ENCODE data around the gene IDI2. TPM values are rescaled to one million over a fixed set of nuclear protein-coding genes. Genes with fewer than 3 reads are reported as not detected.
A peak's percentile ranks its signal among the peaks of the same experiment; 100 is the strongest.
"Not testable (repeated sequence)": the region's sequence is repeated elsewhere in the genome, so short reads cannot be mapped to it uniquely, and the experiment has no call there.

IDI2 gene
- 1.9 TPM for total RNA-seq (ENCODE audit: insufficient read depth, low replicate concordance)

DNA sequence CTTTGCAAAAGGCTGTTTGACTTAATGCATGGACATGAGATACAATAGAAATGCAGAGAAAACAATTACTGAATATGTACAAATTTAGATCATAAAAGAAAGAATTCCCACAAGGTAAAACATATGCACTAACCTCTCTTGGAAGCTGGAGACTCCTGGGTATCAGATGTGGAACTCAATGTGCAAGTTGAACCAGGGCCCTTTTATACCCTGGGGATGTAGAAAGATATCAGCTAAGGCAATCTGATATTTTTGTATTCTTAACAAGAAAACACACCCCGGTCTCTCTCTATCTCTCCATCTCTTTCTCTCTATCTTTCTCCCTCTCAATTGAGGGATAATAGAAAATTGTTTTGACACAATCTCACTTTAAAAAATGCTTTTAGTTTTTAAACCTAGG is at the start of gene IDI2:
Gene IDI2 (minus strand): TSS at position 177 of the 400 bp plus-strand sequence. CDS start 1,136 bp downstream, outside the sequence.
- DNase-seq (ENCODE audit: low spot score): no peak

DNA sequence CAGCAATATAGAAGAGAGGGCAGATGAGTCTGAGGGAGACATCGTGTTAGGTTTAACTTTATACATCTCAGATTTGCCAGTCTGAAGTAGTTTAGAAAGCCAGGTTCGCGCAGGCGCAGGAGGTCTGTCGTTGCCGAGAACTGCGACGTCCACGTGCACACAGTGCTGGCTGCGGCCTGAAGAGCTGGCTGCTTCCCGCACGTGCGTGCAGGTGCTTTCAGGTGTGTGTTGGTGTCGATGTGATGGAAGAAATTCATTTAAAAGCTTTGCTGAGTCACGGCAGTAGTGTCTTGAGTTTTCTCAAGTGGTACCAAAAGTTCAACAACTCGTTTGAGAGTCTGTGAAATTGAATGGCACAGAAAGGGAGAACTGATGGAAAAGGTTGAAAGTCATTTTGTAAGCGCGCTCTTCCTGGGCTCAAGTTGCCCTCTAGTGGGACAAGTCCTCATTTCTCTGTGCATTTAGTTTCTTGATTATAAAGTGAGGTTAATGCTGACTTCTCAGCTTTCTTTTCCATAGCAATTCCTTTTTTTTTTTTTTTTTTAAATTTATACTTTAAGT is 49.2 kb upstream of the IDI2 start:
- DNase-seq (ENCODE audit: low spot score): peak; percentile 24

DNA sequence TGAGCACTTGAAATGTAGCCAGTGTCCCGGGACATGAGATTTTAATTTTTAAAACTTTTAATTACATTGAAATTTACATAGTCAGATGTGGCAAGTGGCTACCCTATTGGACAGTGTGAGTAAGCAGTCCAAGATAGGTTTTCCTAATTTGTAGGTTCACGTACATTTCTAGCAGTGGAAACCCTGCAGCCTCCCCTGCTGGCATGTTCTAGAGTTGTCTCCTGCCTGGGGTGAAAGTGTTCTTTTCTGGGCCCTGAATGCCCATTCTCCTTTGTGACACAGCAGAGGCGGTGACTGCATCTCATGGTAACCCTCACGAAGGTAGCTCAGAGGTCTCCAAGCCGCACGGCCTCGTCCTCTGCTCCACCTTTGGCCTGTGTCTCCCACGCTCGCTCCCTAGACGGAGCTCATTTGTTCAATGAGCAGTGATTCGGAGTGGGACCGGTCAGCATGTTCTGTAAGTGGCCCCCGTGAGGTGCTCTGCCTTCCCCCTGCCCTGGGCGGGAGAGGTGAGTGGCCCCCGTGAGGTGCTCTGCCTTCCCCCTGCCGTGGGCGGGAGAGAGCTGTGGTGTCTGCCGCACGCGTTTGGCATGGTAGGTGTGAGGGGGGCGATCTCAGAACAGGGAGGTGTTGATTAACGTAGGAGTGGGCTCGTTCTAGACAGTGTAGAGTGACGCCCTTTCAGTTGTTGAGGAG is 48.5 kb upstream of the IDI2 start:
- DNase-seq (ENCODE audit: low spot score): no peak

DNA sequence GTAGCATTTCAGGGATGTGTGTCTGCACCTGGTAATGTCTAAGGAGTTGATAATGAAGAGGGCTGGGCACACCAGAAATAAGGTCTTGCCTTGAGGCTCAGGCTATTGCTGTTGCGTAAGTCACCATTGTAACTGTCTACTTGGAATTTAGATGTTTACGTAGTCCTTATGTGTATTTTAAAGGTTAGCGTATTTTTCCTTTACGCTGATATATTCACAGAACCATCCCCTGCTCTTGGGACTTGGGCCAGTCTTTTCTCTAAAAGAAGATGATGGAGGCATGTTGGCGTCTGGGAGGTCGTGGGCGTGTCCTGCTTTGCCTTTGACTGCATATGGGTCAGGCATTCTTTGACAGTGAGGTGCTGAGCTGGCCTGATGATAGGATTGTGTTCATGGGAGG is 45.3 kb upstream of the IDI2 start:
- DNase-seq (ENCODE audit: low spot score): no peak

DNA sequence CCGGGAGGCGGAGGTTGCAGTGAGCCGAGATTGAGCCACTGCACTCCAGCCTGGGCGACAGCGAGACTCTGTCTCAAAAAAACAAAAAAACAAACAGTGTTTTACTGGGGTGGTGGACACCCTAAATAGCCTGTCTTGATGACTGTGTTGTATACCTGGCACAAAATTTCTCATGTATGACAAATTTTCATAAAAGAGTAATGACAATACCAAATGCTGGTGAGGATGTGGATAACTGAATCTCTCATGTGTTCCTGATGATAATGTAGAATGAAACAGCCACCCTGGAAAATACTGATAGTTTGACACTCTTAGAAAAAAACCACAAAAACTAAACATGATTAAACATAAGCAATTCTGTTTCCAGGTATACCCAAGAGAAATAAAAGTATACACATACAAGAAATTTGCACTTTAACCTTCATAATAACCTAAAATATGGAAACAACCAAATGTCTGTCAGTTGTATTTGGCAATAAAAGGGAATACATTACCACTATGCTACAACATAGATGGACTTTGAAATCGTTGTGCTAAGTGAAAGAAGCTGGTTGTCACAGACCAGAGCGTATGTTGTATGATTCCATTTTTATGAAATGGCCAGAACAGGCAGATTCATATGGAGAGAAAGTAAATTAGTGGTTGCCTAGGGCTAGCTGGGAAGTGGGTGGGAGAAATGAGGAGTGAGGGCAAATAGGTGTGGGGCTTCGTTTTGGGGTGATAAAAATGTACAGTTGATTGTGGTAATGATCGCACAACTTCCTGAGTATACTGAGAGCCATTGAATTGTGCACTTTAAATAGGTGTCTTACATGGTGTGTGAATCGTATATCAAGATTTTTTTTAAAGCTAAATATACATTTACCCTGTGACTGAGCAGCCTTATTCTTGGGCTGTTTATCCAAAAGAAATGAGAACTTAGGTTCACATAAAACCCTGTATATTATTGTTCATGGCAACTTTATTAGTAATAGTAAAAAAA is 43.0 kb upstream of the IDI2 start:
- no peak for DNase-seq (ENCODE audit: low spot score)

DNA sequence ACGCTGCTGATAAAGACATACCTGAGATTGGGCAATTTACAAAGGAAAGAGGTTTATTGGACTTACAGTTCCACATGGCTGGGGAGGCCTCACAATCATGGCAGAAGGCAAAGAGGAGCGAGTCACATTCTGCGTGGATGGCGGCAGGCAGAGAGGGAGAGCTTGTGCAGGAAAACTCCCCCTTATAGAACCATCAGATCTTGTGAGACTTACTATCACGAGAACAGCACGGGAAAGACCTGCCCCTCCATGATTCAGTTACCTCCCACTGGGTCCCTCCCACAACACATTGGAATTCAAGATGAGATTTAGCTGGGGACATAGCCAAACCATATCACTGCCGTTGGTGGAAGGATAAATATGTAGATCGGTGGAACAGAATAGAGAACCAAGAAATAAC is 41.1 kb upstream of the IDI2 start:
- not testable (repeated sequence) for DNase-seq (ENCODE audit: low spot score)

DNA sequence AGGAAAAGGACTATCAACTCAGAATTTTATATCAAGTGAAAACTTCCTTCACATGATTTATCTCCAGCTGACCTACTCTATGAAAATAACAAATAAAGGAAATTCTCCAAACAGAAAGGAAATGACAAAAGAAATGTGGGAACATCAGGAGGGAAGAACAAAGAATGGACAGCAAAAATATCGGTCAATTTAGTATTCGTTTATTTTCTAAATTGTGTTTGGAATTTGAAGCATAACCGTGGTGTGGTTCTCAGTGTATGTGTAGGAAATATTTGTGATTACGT is 39.2 kb upstream of the IDI2 start:
- no peak for DNase-seq (ENCODE audit: low spot score)

DNA sequence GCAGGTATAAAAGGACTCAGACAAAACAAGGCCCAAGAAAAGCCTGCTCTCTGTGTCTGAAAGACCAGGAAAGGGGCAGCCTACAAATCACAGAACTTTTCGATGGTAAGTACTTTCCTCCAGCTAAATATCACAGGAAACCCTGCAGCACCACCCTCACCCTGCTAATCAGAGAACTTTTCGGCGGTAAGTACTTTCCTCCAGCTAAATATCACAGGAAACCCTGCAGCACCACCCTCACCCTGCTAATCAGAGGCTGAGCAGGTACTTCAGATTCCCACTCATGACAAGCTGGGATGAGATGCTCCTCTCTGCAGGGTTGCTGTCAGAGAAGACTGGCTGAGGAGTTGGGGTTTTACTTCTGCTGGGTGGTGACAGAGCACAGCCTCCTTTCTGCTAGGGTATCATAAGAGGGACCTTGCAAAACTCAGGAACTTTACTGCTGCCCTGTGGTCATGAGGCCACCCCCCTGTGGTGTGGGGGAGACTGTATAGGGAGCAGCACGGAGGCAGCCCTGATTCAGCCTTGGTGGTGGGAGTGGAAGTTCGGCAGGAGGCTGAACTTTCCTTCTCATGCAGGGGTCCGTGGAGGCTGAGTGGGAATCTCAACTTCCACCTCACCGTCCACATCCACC is 37.7 kb upstream of the IDI2 start:
- no peak for DNase-seq (ENCODE audit: low spot score)

DNA sequence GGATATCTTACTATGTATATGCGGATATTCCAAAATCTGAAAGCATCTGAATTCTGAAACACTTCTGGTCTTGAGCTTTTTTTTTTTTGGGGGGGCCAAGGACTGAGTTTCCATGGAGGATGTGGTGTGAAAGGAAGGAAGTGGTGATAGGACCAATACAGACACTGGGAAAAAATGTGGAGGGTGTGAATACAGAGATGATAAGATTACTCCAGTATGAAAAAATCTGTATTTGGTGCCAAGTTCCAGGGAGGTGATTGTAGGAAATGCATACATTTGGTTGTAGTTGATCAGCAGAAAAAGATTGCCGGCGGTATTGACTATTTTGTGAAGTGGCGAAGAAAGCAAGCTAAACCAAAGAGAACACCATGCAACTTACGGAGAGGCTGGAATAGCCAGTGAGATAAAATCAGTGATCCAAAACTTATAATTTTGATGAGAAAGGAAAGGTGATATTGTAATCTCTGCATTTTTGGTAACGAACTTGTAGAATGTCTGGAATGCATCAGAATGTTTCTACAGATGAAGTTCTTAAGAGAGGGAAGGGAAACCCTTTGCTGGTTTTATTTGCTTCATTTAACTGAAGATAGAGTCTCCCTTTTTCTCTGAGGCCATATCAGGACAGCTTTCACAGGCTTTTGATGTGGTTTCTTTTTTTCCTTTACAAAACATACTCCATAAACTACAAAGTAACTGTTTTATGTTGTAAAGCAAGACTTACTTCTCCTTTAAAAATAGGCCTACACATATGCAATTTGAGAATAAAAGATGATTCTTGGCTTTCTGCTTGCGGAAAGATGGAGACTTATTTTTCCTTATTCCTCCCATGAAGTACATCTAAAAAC is 36.5 kb upstream of the IDI2 start:
- peak; percentile 73 for DNase-seq (ENCODE audit: low spot score)

DNA sequence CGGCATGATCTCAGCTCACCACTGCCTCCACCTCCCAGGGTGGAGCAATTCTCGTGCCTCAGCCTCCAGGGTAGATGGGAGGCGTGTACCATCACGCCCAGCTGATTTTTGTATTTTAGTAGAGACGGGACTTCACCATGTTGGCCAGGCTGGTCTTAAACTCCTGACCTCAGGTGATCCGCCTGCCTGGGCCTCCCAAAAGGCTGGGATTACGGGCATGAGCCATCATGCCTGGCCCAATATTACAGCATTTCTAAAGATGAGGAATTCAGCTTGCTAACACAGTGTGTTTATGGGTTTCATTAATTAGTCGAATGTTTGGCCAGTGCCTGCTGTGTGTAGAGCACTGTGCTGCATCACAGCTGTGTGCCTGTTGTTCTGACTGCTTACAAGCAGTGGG is 34.2 kb upstream of the IDI2 start:
- DNase-seq (ENCODE audit: low spot score): peak; percentile 13

DNA sequence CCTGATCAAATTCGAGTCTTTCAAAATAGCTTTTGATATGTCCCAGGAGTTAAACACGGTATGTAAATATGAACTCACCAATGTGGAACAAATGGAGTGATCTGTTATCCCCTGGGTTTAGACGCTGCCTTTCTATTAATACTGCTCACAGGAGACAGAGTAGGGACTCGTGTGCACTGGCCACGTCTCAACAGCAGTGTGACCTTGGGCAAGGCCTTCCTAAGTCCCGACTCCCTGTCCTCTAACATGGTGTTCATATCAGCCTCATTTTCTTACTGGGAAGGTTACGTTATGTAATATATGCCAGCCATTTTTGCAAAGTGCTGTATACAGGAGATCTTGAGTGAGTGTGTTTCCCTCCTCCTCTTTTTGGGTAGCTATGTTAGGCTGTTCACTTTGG is 32.4 kb upstream of the IDI2 start:
- no peak for DNase-seq (ENCODE audit: low spot score)

DNA sequence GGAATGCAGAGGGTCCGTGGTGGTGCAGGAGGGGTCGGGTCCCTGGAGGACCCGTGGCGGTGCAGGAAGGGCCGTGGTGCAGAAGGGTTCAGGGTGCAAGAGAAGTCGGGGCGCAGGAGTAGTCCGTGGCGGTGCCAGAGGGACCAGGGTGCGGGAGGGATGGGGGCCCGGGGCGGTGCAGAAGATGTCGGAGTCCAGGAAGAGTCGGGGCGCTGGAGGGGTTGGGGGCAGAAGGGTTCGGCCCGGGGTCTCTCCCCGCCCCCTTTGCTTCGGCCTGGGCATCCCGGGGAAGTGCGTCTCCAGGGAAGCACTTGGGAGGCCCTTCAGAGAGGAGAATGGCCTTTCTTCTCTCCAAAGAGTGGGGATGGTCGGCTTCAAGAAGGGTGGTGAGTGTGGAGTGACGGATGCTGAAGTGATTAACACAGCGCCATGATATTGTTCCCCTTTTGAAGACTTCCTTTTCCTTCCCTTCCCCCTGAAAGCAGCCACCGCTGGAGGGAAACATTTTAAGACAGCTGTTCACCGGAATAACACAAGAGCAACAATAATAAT is 31.5 kb upstream of the IDI2 start:
- peak; percentile 15 for DNase-seq (ENCODE audit: low spot score)

DNA sequence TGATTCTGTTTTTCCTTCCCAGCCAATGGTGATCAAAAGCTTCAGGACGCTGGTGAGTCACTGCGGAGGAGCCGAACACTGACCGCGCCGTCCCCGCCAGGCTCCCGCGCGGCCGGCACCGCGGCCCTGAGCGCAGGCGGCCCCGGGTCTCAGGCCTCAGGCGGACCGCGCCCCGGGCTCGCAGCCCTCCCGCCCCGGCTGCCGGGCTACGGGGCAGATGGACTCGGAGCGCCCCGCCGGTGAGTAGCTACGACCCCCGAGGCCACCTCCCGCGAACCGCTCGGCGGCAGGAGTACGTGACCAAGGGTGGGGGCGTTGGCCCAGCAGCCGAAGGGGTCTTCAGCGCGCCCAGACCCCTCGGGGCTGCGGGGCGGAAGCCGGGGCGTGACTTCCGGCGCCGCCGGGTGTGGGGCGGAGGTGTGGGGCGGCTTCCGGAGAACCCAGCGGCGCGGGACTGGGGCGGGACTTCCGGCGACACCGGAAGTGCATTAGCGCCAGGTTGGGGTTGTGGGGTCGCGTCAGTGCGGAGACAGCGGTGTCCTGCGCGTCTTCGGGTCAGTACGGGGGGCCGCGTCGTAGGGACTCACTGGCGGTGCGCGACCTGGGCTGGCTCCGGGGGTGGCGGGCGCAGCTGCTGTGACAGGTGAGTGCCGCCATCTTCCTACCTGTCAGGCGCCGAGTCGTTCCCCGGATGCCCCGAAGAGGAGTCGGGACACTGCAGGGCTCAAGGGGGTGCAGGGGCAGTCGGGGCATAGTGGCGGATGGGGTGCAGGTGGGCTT is 30.9 kb upstream of the IDI2 start, which contains the start of gene WDR37:
Gene WDR37 (plus strand): TSS at position 60 of the 780 bp plus-strand sequence. CDS start 15,771 bp downstream, outside the sequence.
- peak; percentile 87 for DNase-seq (ENCODE audit: low spot score)

DNA sequence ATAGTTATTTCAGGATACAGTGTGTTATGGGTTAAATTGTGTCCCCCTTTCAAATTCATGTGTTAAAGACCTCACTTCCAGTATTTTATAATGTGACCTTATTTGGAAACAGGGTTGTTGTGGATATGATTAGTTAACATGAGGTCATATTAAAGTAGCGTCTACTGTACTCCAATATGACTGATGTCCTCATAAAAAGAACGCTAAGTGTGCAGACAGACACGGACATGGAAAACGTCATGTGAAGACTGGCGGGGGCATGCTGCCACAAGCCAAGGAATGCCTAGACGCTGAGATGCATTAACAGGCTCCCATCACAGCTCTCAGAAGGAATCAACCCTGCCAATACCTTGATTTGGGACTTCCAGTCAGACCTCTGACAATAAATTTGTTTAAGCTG is 29.0 kb upstream of the IDI2 start:
- peak; percentile 40 for DNase-seq (ENCODE audit: low spot score)

DNA sequence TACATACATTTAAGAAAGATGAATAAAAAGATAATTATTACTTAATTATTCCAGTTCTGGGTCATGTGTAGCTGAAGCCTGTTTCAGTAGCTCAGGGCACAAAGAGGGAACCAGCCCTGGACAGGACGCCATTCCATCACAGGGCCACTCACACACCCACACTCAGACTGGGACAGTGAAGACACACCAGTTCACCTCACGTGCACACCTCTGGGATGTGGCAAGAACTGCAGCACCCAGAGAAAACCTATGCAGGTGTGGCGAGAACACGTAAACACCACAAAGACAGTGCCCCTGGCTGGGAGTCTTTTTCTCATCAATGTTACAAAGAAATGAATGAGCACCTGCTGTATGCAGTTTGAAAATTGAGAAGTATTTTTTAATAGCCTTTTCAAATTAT is 24.9 kb upstream of the IDI2 start:
- no peak for DNase-seq (ENCODE audit: low spot score)

DNA sequence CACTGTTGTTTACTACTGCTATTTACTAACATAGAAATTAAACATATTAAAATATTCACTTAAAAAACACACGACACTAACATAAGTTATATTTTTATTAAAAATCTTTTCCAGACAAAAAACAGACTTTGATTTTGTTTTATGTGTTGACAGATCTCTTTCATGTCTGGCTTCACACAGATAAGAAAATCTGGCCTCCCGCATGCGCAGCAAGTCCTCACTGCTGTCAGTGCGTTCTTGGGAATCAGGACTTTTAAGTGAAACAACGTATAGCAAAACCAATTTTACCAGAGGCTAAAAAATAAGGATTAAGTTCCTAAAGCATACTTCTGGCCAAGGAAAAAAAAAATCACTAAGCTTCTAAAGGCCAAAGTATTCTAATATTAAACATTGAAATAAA is 24.5 kb upstream of the IDI2 start:
- DNase-seq (ENCODE audit: low spot score): peak; percentile 76

DNA sequence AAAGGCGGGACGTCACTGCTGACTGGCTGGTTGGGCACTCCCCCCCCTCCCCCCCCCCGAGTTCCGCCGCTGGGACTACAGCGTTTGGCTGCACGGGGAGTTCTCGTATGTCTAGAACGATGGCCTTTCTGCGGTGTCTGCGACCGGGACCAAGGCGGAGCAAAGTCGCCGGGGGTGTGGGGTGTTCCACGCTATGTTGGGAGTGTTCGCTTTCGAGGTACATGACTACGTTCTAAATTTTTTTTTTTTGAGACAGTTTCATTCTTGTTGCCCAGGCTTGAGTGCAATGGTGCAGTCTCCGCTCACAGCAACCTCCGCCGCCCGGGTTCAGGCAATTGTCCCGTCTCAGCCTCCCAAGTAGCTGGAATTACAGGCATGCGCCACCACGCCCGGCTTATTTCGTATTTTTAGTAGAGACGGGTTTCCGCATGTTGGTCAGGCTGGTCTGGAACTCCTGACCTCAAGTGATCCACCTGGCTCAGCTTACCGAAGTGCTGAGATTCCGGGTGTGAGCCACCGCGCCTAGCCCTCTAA is 23.8 kb upstream of the IDI2 start:
- no peak for DNase-seq (ENCODE audit: low spot score)

DNA sequence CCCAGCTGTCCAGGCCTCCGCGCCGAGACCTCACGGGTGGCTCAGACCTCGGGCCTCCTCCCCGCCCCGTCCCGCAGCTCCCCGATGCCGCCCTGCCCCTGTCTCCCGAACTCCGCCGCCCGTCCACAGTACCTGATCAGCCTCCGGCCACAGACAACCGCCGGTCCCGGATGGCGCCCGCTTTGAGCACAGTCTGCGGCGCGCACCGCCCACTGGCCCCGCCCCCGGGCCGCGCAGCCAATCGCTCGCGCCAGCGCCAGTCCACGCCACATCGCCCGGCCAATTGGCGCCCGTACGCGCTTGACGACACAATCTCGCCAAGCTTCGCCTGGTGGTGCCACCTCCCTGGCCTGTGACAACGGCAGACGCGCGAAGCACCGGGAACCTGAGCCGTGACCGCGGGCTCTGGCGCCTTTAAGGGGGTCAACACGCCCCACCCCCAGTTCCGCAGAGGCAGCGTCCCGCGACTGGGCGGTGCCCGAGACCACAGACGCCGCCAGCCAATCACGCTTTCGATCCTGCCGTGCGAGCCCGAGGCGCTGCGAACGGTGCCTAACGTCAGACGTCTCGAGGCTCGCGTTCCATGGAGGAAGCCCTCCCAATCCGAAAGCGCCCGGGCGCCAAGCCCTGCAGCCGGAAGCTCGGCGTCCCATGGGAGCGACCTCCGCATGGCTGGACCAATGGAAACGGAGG is 23.2 kb upstream of the IDI2 start, which contains the start of gene IDI1:
Gene IDI1 (minus strand): TSS at position 388 of the 693 bp plus-strand sequence. CDS start 116 bp downstream, at position 272.
- peak; percentile 99 for DNase-seq (ENCODE audit: low spot score)

DNA sequence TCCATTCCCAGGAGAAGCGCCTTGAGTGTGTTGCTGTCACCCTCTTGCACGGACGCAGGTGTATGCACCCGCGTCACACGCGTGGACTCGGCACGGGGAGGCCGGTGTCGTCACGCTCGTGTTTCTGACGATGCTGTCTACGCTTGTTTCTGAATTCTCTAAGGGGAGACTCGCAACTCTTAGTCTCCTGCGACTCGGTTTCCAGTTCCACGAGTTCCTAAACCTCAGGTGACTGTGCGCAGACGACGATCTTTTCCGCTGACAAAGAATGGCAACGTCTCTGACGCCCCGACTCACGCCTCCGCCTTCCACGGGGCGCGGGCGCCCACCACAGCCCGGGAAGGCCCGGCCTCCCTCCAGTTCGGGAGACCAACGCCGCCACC is 22.7 kb upstream of the IDI2 start:
- no peak for DNase-seq (ENCODE audit: low spot score)

Data from umbilical cord (tissue), 2 donors.